NOMO-1 treated with DMSO at 0.1 percent for 48 hours (cell line): ENCODE results near the gene PAN3.
A peak's percentile ranks its signal among the peaks of the same experiment; 100 is the strongest.

ENCODE experiments used
- DNase-seq: peaks from one replicate; lab custom pipeline; 2025; ENCODE audit not compliant: unreplicated experiment; lab: John Stamatoyannopoulos, UW

Gene PAN3

GRCh38 chr13:28283600-28283999, 145.3 kb downstream of the PAN3 start:
- DNase-seq: no peak

GRCh38 chr13:28286263-28286662, 147.9 kb downstream of the PAN3 start:
- DNase-seq: no peak

- no peak for DNase-seq
Measured at GRCh38 chr13:28297341-28297740, 159.0 kb downstream of the PAN3 start.

GRCh38 chr13:28299916-28300315, 161.6 kb downstream of the PAN3 start:
- DNase-seq: no peak

GRCh38 chr13:28301839-28302238, 163.5 kb downstream of the PAN3 start:
- no peak for DNase-seq

- peak; percentile 12 for DNase-seq
Measured at GRCh38 chr13:28306325-28306724, 168.0 kb downstream of the PAN3 start.

GRCh38 chr13:28313579-28313978, 175.2 kb downstream of the PAN3 start:
- peak; percentile 30 for DNase-seq

GRCh38 chr13:28314879-28315278, 176.5 kb downstream of the PAN3 start:
- no peak for DNase-seq

GRCh38 chr13:28316129-28316528, 177.8 kb downstream of the PAN3 start:
- no peak for DNase-seq

GRCh38 chr13:28316836-28317235, 178.5 kb downstream of the PAN3 start:
- DNase-seq: peak; percentile 60

- DNase-seq: no peak
Measured at GRCh38 chr13:28318496-28318895, 180.2 kb downstream of the PAN3 start.

GRCh38 chr13:28319528-28319927, 181.2 kb downstream of the PAN3 start:
- DNase-seq: no peak

- no peak for DNase-seq
Measured at GRCh38 chr13:28320209-28320608, 181.9 kb downstream of the PAN3 start.

- no peak for DNase-seq
Measured at GRCh38 chr13:28320884-28321574, 182.7 kb downstream of the PAN3 start.

GRCh38 chr13:28321756-28322155, 183.4 kb downstream of the PAN3 start:
- DNase-seq: no peak

GRCh38 chr13:28322256-28322905, 184.0 kb downstream of the PAN3 start:
- no peak for DNase-seq

- peak; percentile 77 for DNase-seq
Measured at GRCh38 chr13:28324181-28324789, 185.9 kb downstream of the PAN3 start.

- no peak for DNase-seq
Measured at GRCh38 chr13:28325022-28325421, 186.7 kb downstream of the PAN3 start.

- no peak for DNase-seq
Measured at GRCh38 chr13:28326056-28326455, 187.7 kb downstream of the PAN3 start.

- DNase-seq: no peak
Measured at GRCh38 chr13:28327373-28328270, 189.3 kb downstream of the PAN3 start.

- no peak for DNase-seq
Measured at GRCh38 chr13:28328271-28328607, 189.9 kb downstream of the PAN3 start.
